ENCODE data around the gene FLACC1.

- TF ChIP-seq POLR2AphosphoS5 (IDR thresholded peaks at IDR 0.05) (no peak), CTCF (IDR thresholded peaks at IDR 0.05) (no peak), POLR2A (IDR thresholded peaks at IDR 0.05) (no peak)
Observed at GRCh38 chr2:201320701-201321100, 36.4 kb downstream of the FLACC1 start.
